Naive B cell (primary cell): Measurements from ENCODE around the gene NEK7. TPM values are rescaled to one million over a fixed set of nuclear protein-coding genes. Genes with fewer than 3 reads are reported as not detected.
"Not testable (repeated sequence)": the region's sequence is repeated elsewhere in the genome, so short reads cannot be mapped to it uniquely, and the experiment has no call there.

ENCODE experiments used
- ATAC-seq, 2 donors: fragments of 150-1000 bp; cut with Tn5 transposase; 2 replicates each; pipeline ENCODE4 v1.10.0; 2021; ENCODE audit warnings: low read depth in 2 of 2, mild to moderate bottlenecking in 2 of 2, moderate library complexity in 2 of 2
- DNase-seq: peaks from one replicate; pipeline ENCODE4 v3.0.0; 2022
- H3K27ac Mint-ChIP-seq, 6 donors: one replicate each; pipeline ENCODE4 v1.8.0; 2020 to 2022; ENCODE audit warnings: mild to moderate bottlenecking in 6 of 6, mixed read lengths in 6 of 6, moderate library complexity in 5 of 6, inconsistent platforms in 2 of 6
- H3K27me3 Mint-ChIP-seq, 3 donors: one replicate each; pipeline ENCODE4 v1.8.0; 2021 to 2022; ENCODE audit warnings: mixed read lengths in 3 of 3, mild to moderate bottlenecking in 1 of 3
- H3K36me3 Mint-ChIP-seq, 2 donors: one replicate each; pipeline ENCODE4 v1.8.0; 2020 to 2022; ENCODE audit warnings: mixed read lengths in 2 of 2, inconsistent platforms in 1 of 2, mild to moderate bottlenecking in 1 of 2
- H3K4me1 Mint-ChIP-seq, 3 donors: one replicate each; pipeline ENCODE4 v1.8.0; 2020 to 2022; ENCODE audit warnings: mixed read lengths in 3 of 3, inconsistent platforms in 1 of 3, mild to moderate bottlenecking in 1 of 3, moderate library complexity in 1 of 3
- H3K4me3 Mint-ChIP-seq, 8 donors: one replicate each; pipeline ENCODE4 v1.8.0; 2020 to 2022; ENCODE audit warnings: mild to moderate bottlenecking in 8 of 8, mixed read lengths in 8 of 8, moderate library complexity in 8 of 8, inconsistent platforms in 2 of 8
- H3K9me3 Mint-ChIP-seq, 7 donors: one replicate each; pipeline ENCODE4 v1.8.0; 2020 to 2022; ENCODE audit warnings: mixed read lengths in 7 of 7, mild to moderate bottlenecking in 5 of 7, inconsistent platforms in 2 of 7, moderate library complexity in 1 of 7
- polyA plus RNA-seq, 6 donors: library from polyadenylated mRNA; unstranded; fragments of 300-500 nt; fragmentation: Illumina TruSeq; gene quantifications; one replicate each; pipeline ENCODE4 v1.2.3, GENCODE V29; 2021; ENCODE audit warnings: low read depth in 6 of 6

NEK7 gene
- polyA plus RNA-seq, 6 donors from 2014 or later = 26.4 to 41.2 (median 34.2) TPM

DNA sequence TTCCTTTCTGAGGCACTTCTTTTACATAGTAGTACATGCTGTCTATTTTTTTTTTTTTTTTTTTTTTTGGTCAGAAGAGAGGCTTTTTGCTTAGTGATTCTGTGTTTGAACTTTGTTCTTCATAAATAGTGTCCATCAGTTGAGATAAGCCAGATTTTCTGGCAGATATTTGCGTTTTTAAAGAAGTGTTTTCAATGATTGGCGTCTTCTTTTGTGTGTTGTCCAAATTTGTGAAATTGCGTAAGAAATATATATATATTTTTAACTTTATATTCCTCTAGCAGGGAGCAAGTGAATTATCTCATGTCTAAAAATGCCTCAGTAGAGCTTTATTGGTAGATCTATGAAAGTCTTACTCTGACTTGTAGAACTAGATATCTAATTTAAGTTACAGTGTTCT lies 28.3 kb downstream of the NEK7 start:
- Mint-ChIP-seq H3K9me3 (no peaks in the 10 kb centered on the region), H3K27me3 (no peaks in the 10 kb centered on the region), H3K27ac (peak overlapping the region in 1 of 6 donors; percentile 2), H3K4me3 (no peak overlapping the region), H3K36me3 (no peaks in the 10 kb centered on the region), H3K4me1 (peaks cover 21 to 52% (median 46%) of the 10 kb centered on the region in 3 donors)
- no peak for DNase-seq
- no peak for ATAC-seq

DNA sequence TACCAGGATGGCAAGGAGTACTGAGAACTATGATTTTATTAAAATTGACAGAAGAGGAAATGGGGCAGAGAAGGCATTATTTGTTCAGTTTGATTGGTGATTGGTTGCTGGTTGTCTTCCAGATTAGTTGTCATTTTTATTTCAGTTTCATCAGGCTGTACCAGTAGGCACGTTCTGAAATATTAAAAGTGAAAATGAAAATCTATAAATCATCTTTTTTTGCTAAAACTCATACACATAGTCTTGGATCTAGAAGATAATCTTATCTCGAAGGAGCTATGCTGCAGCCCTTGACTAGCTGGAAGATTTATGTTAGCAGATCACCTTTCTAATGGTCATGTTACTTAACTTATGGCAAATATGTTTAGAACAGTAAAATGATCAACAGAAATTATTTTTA lies 29.0 kb downstream of the NEK7 start:
- Mint-ChIP-seq H3K9me3 (no peaks in the 10 kb centered on the region), H3K27ac (peak overlapping the region in 2 of 6 donors; percentile 32 to 33), H3K4me3 (peak overlapping the region in 4 of 8 donors; percentile 6 to 35 (median 16)), H3K4me1 (peaks cover 18 to 49% (median 47%) of the 10 kb centered on the region in 3 donors), H3K36me3 (no peaks in the 10 kb centered on the region), H3K27me3 (no peaks in the 10 kb centered on the region)
- DNase-seq = peak; percentile 12
- peak; percentile 73 to 75 for ATAC-seq

DNA sequence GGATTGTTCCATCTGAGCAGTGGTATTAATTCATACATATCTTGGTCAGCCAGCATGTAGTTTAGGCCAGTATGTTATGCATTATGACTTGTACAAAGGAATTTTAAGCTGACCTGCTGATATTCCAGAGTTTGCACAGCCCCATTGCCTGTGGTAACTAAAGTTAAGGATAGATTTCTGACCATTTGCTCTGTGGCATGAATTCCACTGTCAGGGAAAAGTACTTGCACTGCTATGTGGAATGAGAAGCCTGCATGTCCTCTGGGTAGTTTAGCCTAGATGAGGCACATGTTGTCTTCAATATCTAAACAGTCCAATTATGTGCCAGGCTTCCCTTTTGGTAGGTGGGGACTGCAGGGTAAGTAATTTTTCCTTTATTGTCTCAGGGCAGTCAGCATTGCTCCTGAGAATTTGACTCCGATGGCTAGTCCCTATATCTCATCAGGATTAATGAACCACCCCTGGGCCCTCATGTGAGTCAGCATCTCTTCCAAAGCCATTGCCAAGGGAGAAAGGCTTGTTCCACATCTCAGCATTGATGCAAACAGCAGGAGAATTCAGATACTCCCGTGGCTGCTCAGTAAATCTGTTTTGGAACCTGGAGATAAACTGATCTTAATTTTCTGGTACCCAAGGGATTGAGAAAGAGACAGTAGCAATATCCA lies 30.2 kb downstream of the NEK7 start:
- no peaks in the 10 kb centered on the region for H3K36me3 Mint-ChIP-seq
- no peaks in the 10 kb centered on the region for H3K27me3 Mint-ChIP-seq
- DNase-seq = no peak
- H3K4me3 Mint-ChIP-seq = peak overlapping the region in 1 of 8 donors; percentile 50
- H3K27ac Mint-ChIP-seq = no peak overlapping the region
- peaks cover 27 to 53% (median 48%) of the 10 kb centered on the region in 3 donors for H3K4me1 Mint-ChIP-seq
- ATAC-seq = no peak
- no peaks in the 10 kb centered on the region for H3K9me3 Mint-ChIP-seq

DNA sequence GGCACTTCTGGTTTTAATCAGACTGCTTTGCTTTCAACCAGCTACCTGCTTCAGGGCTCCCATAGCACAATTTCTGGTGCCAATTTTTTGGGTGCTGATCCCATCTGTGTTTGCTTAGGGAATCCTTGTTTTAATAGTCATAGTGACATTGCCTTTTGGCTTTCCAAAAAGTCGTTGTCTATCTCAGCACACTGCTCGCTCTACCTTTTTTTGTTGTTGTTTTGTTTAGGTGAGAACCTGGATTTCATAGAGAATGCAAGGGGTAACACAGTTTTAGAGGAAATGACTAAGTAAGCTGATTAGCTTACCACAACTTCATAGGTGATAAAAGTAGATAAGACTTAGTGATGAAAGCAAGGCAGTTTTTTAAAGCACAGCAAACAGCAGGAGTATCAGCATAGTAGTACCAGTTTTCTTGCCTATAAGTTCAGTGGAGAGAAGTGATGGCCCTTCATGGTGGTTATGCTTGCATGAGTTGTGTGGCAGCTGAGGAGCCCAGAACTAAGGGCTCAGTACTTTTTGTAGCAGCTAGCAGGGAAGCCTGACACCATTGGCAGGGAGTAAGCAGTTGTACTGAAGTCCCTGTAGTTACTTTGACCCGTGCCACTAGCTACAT lies 31.3 kb downstream of the NEK7 start:
- Mint-ChIP-seq H3K4me3 (no peak overlapping the region), H3K27ac (peak overlapping the region in 2 of 6 donors; percentile 3 to 33), H3K9me3 (no peaks in the 10 kb centered on the region), H3K36me3 (no peaks in the 10 kb centered on the region), H3K27me3 (no peaks in the 10 kb centered on the region), H3K4me1 (peaks cover 34 to 62% (median 48%) of the 10 kb centered on the region in 3 donors)
- ATAC-seq (no peak), DNase-seq (no peak)

DNA sequence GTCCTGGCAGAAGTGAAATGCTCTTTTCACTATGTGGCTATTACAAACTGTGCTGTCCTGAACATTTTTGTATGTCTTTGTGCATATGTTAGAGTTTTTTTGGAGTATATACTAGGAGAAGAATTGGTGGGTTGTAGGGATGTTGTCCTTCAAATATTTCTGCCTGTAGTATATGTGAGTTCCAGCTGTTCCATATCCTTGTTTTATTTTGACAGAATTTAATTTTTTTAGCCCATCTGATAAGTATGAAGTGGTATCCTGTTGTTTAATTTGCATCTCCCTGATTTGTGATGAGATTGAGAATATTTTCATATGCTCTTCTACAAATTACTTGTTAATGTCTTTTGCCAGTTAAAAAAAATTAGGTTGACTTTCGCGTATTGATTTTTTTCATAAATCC lies 34.3 kb downstream of the NEK7 start:
- ATAC-seq (no peak), DNase-seq (no peak)
- Mint-ChIP-seq H3K27ac (peak overlapping the region in 1 of 6 donors; percentile 42), H3K36me3 (no peaks in the 10 kb centered on the region), H3K9me3 (peaks cover 0 to 1% (median 0%) of the 10 kb centered on the region in 7 donors), H3K4me1 (peaks cover 39 to 59% (median 51%) of the 10 kb centered on the region in 3 donors), H3K4me3 (peak overlapping the region in 1 of 8 donors; percentile 17), H3K27me3 (no peaks in the 10 kb centered on the region)

DNA sequence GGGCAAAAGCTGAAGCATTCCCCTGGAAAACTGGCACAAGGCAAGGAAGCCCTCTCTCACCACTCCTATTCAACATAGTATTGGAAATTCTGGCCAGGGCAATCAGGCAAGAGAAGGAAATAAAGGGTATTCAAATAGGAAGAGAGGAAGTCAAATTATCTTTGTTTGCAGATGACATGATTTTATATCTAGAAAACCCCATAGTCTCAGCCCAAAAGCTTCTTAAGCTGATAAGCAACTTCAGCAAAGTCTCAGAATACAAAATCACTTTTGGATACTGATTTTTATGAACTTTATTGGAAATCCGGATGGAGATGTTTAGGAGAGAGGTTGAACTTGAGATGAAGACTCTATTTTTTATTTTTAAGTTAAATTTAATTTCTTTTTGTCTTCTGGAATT lies 37.1 kb downstream of the NEK7 start:
- not testable (repeated sequence) for H3K9me3 Mint-ChIP-seq, H3K27me3 Mint-ChIP-seq, ATAC-seq, DNase-seq, H3K36me3 Mint-ChIP-seq
- peaks cover 50 to 57% (median 56%) of the 10 kb centered on the region in 3 donors for H3K4me1 Mint-ChIP-seq
- peak overlapping the region in 1 of 8 donors; percentile 18 for H3K4me3 Mint-ChIP-seq
- peak overlapping the region in 1 of 6 donors; percentile 33 for H3K27ac Mint-ChIP-seq

DNA sequence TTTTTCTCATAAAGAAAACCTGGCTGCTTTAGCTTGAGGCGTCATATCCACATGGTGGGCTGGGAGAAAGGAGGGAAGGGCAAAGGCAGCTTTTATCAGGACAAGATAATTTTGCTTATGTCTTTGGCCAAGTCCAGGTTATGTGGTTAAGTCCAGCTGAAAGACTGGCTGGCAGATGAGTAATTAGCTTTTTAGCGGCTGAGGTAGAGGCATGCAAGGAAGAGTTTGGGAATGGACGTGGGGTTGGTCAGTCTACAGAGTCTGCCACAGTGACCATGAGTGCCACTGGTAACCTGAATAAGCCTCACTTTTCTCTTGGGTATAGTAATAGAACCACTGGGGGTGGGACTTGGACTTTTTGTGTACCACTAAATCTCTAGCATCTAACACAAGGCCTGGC lies 39.8 kb downstream of the NEK7 start:
- peaks cover 64 to 75% (median 64%) of the 10 kb centered on the region in 3 donors for H3K4me1 Mint-ChIP-seq
- DNase-seq = no peak
- H3K27ac Mint-ChIP-seq = peak overlapping the region in 1 of 6 donors; percentile 22
- no peak for ATAC-seq
- H3K27me3 Mint-ChIP-seq = no peaks in the 10 kb centered on the region
- H3K9me3 Mint-ChIP-seq = peaks cover 0 to 1% (median 0%) of the 10 kb centered on the region in 7 donors
- no peaks in the 10 kb centered on the region for H3K36me3 Mint-ChIP-seq
- H3K4me3 Mint-ChIP-seq = no peak overlapping the region

DNA sequence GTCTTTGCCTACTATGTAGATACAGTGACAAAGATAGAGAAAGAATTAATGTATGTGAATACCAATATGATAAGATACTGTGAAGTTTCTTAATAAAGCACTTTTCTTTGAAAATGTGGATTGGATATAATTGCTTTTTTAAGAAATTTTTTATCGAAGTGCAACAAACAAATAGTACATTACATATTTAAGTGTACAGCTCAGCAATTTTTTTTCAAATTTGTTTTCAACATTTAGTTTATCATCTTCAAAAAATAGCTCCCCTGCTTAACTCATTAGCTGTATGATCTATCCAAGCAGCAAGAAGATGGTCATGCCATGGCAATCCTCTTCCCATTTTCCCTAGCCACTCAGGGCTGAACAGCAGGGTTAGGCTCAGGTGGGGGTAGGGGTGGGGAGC lies 40.5 kb downstream of the NEK7 start:
- DNase-seq (no peak), ATAC-seq (no peak)
- H3K27me3 Mint-ChIP-seq = no peaks in the 10 kb centered on the region
- peaks cover 60 to 74% (median 61%) of the 10 kb centered on the region in 3 donors for H3K4me1 Mint-ChIP-seq
- H3K27ac Mint-ChIP-seq = peak overlapping the region in 2 of 6 donors; percentile 59 to 69
- peaks cover 0 to 1% (median 0%) of the 10 kb centered on the region in 7 donors for H3K9me3 Mint-ChIP-seq
- peak overlapping the region in 2 of 8 donors; percentile 13 to 52 for H3K4me3 Mint-ChIP-seq
- no peaks in the 10 kb centered on the region for H3K36me3 Mint-ChIP-seq

DNA sequence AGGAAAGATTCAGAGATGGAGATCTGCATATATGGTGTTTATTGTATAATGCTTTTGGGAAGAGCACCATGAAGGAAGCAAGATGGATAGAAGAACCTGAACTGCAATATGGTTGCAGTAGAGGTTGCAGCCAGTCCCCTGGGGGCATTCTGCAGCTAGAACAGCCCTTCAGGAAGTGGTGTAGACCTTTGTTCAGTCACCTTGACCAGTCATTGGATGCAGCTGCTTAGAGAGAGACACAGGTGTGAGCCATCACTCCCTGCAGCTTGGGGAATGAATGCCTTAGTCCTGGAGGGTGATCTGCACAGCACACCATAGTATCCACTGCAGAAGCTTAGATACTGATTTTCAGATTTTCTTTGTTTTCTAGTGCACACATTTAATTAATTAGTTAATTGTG lies 42.3 kb downstream of the NEK7 start:
- H3K9me3 Mint-ChIP-seq = no peaks in the 10 kb centered on the region
- peak overlapping the region in 2 of 8 donors; percentile 25 to 29 for H3K4me3 Mint-ChIP-seq
- peaks cover 53 to 72% (median 58%) of the 10 kb centered on the region in 3 donors for H3K4me1 Mint-ChIP-seq
- peak; percentile 79 to 88 for ATAC-seq
- DNase-seq = peak; percentile 24
- H3K27me3 Mint-ChIP-seq = no peaks in the 10 kb centered on the region
- H3K36me3 Mint-ChIP-seq = no peaks in the 10 kb centered on the region
- no peak overlapping the region for H3K27ac Mint-ChIP-seq

DNA sequence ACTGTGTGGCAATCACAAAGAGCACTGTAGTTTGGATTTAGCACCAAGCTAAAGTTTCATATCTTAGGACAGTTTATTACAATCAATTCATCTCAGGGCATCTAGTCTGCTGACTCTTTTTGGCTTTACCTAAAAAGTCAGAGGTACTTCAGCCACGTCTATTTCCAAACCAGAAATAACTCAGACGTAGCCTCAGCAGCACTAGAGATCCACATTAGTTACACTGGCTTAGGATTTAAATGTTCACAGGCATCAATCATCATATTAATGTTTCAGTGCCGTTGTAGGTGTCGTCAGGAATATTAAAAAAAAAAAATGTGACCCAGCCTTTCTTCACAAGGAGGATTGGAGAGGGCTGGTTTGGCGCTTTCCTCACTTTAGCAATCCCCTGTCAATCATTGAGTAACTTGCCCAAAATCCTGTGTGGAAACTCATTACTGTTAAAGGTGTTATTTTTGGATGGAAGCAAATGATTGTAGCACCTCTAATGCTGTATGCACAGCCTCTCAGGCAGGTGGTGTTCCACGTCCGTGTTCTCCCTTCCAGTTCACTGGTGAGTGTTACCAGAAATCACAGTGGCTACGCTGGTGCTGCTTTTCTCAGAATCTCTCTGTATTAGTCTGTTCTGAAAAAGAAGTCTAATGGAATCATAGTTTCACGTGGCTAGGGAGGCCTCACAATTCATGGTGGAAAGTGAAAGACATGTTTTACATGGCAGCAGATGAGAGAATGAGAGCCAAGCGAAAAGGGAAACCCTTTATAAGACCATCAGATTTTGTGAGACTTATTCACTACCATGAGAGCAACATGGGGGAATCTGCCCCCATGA lies 45.4 kb downstream of the NEK7 start:
- no peak for ATAC-seq
- Mint-ChIP-seq H3K27ac (peak overlapping the region in 3 of 6 donors; percentile 2 to 67 (median 13)), H3K4me3 (peak overlapping the region in 2 of 8 donors; percentile 2 to 36), H3K27me3 (no peaks in the 10 kb centered on the region), H3K9me3 (no peaks in the 10 kb centered on the region), H3K4me1 (peaks cover 52 to 83% (median 56%) of the 10 kb centered on the region in 3 donors), H3K36me3 (no peaks in the 10 kb centered on the region)
- no peak for DNase-seq

DNA sequence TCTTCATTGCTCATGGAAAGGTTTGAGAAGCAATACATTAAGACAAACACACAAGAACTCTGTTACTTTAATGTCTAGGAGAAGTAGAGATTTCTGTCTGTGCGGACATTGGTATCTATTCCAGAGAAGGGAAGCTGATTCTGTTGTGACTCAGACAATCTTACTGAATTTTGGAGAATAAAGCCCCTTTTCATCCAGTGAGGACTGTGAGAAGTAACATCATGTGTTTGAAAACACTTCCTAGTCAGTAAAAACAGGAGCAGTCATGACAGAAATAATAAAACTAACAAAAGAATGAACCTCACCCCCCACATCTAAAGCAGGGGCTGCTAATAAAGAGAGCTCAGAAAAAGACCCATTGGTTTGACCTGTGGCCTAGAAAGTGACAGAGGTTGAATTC lies 46.6 kb downstream of the NEK7 start:
- H3K4me1 Mint-ChIP-seq = peaks cover 50 to 79% (median 54%) of the 10 kb centered on the region in 3 donors
- no peak for ATAC-seq
- peak overlapping the region in 1 of 6 donors; percentile 17 for H3K27ac Mint-ChIP-seq
- no peaks in the 10 kb centered on the region for H3K9me3 Mint-ChIP-seq
- DNase-seq = no peak
- no peaks in the 10 kb centered on the region for H3K36me3 Mint-ChIP-seq
- no peaks in the 10 kb centered on the region for H3K27me3 Mint-ChIP-seq
- H3K4me3 Mint-ChIP-seq = no peak overlapping the region

DNA sequence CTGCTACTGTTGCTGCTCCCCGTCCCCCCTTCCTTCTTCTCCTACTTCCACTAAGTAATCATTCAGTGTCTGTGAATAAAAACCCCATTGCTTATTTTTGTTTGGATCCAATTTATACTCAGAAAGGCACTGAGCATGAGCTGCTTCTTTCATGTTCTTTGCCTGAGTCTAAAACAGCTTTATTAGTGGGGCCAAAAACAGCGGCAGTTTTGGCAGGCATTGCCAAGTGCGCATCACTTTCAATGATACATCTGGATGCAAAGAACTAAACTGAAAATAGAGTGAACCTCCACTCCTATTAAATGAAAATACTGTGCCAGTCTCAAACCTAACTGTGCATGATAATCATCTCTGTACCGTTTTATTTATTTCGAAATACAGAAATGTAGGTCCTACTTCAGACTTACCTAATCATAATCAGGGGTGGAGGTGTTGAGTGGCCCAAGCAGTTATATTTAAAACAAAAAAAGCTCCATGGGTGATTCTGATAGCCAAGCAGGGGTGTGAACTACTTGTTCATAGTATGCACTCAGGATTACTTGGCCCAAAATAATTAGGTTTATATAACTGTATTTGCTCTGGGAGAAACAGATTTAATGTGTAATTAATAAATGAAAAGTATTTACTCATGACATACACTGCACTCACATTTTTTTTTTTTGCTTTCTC lies 48.4 kb downstream of the NEK7 start:
- H3K36me3 Mint-ChIP-seq = no peaks in the 10 kb centered on the region
- H3K27me3 Mint-ChIP-seq = no peaks in the 10 kb centered on the region
- H3K4me3 Mint-ChIP-seq = peak overlapping the region in 1 of 8 donors; percentile 6
- peaks cover 37 to 61% (median 40%) of the 10 kb centered on the region in 3 donors for H3K4me1 Mint-ChIP-seq
- H3K27ac Mint-ChIP-seq = peak overlapping the region in 3 of 6 donors; percentile 4 to 42 (median 7)
- DNase-seq = no peak
- no peaks in the 10 kb centered on the region for H3K9me3 Mint-ChIP-seq
- no peak for ATAC-seq

DNA sequence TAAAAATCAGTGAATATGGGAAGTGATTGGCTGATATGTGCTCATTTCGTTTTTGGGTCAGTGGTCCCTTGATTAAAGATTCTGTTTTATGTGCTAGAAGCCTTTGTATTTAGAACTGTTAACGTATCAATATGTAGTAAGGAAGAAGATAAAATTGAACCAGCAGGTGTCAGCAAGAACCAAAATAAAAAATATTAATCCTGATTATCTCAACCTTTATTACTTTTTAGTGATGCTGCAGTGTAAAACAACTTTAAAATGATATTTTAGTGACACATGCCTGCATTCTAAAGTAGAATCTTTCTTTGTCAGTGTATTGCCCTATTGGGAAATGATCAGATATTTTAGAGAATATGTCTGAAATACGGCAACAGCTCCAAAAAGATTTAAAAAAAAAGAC lies 49.5 kb downstream of the NEK7 start:
- DNase-seq (no peak), ATAC-seq (no peak)
- Mint-ChIP-seq H3K27me3 (no peaks in the 10 kb centered on the region), H3K4me3 (no peak overlapping the region), H3K36me3 (peaks cover 0 to 2% of the 10 kb centered on the region in 2 donors), H3K4me1 (peaks cover 27 to 51% (median 30%) of the 10 kb centered on the region in 3 donors), H3K27ac (no peak overlapping the region), H3K9me3 (no peaks in the 10 kb centered on the region)
